Activated T-cell treated with anti-CD3 and anti-CD28 coated beads for 24 hours (primary cell): Measurements from ENCODE around the gene ADGRB3.

Experiments
- DNase-seq: peaks from one replicate; pipeline ENCODE4 v3.0.0-alpha.2; 2020; ENCODE audit warnings: low read depth

The ADGRB3 gene

DNA sequence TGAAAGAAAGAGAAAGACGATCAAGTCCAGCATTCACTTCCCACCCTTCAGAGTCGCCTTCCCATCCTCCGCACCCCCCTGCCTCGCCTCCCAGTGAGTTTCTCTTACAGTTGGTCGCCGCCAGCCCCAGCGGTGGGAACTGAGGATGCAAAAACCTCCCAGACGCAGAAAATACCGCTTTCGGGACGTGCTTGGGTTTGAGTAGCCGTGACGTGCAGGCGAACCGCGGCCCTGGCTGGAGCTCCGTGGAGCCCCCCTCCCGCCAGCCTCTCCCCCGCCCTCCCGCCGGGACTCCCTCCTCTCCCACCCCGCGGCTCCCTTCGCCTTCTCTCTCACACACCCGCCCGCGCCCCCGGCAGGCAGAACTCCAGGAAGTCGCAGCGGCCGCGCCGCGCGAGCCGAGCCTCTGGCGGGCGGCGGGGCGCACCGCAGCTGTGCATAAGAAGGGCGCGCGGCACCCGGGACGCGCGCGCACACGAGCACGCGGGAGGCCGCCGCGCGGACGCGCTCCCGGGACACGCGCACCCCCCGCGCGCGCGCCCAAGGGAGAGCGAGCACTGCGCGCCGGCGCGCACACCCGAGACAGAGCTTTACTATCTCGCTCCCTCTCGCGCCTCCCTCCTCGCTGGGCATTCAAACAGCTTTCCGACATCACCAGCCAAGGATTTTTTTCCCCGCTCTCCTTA, at the start of gene ADGRB3:
ADGRB3 (plus strand) TSS at position 557 of the 686 bp plus-strand sequence. CDS start 3,394 bp downstream, outside the sequence.
- peak; percentile 5 for DNase-seq

DNA sequence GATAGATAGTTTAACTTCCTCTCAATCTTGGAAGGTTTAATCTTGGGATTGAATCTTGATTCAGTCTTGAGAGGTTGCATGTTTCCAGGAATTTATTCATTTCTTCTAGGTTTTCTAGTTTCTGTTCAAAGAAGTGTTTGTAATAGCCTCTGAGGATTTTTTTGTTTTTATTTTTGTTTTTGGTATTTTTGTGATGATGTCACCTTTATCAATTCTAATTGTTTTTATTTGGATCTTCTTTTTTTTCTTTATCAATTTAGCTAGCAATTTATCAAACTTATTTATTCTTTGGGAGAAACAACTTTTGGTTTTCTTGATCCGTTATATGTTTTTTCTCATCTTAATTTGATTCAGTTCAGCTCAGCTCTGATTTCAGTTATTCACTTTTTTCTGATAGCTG, 41.5 kb upstream of the ADGRB3 start:
- no peak for DNase-seq

- no peak for DNase-seq
Measured at GRCh38 chr6:68597642-68598041, 37.4 kb upstream of the ADGRB3 start.

- no peak for DNase-seq
Measured at GRCh38 chr6:68615938-68616337, 19.1 kb upstream of the ADGRB3 start.

GRCh38 chr6:68625998-68626397, 9.1 kb upstream of the ADGRB3 start:
- no peak for DNase-seq

DNA sequence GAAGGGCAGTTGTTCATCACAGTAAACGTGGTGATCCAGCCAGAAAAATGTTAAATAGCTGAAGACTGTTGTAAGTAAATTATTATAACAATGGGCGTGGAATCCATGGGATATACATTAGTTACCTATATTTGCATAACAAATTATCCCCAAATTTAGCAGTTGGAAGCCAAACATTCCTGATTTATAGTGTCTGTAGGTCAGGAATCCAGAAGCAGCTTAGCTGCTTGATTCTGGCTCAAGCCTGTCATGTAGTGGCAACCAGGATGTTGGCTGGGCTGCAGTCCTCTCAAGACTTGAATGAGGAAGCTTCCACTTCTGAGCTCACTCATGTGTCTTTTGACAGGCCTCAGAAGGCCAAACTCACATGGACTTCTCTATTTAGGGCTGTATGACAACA, 6.9 kb upstream of the ADGRB3 start:
- DNase-seq = no peak

DNA sequence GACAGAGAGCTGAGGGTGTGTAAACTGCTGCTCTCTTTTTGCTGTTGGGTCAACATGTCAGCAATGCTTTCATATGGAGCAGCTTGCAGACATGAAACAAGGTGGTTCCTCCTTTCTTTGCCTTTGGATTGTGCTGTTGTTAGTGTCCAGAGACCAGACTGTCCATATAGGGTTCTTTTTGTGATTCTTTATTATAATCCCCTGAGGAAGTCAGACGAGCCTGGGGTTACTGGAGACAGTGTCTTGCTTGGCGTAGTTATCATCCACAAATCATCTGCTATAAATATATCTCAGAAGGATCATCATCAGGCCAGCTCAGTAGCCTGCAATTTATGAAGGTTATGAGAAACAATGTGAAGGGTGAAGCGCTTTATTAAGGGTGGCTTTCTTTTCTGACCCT, 2.3 kb upstream of the ADGRB3 start:
- DNase-seq = no peak

GRCh38 chr6:68633281-68633971, 1.7 kb upstream of the ADGRB3 start:
- no peak for DNase-seq

DNA sequence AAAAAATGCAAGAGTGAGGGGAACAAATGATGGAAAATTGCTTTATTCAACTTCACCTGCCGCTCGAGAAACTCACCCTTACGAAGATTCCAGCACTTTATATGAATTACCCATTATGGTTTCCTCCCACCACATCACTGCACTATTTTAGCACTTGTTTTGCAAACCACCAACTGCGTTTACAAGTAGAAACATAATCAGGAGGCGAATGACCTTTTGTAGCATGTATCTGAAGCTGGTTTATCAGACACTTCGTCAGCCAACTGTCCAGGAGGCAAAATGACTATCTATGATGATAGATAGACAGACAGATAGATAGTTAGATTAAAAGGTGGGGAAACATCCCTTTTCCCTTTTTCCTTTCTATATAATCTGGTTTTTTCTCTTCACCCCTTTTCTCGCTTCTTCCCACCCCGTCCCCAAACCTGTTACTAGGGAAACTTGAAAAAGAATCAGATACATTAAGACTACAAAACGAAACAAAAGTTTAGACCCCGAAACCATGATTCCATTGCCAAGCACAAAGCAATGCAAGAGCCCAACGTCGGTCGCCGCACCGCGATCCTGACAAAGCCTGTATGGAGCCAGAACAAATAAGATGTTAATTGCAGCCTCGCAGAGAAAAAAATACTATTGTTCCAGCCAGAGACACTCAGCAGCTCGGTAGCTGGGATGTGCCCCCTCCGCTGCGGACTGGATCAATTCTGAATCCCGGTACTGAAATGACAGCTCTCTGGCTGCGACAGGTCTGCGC, 933 bp upstream of the ADGRB3 start:
- no peak for DNase-seq

DNA sequence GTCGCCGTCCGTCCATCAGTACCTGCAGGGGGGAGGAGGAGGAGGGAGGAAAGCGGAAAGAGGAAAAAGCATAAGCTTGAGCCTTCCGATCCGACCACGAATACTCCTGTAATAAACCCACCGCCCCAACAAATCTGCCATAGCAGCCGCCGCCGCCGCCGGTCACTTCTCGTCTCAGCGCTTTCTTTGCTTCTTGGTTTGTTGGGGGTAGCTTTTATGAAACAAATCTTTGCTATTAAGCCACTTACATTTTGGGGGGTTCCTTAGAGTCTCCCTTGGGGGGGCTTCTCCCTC, 277 bp downstream of the ADGRB3 start:
- no peak for DNase-seq

DNA sequence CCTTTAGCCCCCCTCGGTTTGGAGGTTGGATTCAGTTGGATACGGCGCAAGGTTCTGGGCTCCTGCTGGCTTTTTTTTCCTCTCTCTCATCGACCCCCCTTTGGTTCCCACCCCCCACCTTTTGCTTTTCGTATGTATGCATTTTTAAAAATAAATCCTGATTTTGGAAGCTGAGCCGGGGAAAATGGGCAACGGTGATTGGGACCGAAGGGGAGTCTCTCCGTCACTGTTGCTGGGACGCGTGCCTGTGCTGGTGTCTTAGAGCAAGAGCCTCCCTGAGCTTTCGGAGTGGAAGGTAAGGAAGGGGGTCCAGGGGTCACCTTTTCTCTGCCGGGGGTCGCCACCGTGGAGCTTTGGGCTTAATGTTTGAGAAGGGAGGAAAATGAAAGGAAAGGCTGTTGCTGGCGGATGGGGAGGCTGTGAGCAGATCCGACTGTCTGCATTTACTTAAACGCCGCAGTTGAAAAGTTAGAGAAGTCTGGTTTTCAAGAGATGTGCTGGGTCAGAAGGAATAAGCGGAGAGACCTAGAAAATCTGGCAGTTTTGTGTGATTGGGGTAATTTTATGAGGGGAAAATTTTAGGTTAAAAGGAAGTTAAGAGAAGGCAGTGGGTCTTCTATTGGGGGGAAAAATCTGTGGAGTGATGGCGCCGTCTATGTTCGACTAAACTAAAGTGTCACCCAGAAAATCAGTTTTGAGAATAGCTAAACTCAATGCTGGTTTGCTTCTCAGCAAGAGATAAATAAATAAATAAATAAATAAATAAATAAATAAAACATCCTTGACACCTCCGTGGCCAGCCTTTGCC, 828 bp downstream of the ADGRB3 start:
- no peak for DNase-seq

DNA sequence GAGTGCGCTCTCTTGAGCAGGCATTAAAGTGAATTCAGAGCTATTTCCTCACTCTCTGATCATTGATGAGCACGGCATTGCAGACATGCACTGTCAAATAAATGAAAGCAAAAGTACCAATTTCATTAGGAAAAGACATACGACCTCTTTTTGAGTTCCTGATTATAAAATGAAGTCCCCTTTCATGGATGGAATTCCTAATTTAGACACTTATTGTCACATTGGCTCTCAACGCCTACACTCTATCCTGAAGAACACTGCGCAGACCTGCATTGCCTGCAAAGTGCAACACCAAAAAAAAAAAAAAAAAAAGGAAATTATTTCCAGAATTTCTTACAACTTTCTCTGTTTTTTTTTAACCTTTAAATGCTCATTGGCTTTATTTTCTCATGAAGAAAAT, 1.6 kb downstream of the ADGRB3 start:
- DNase-seq = no peak

DNA sequence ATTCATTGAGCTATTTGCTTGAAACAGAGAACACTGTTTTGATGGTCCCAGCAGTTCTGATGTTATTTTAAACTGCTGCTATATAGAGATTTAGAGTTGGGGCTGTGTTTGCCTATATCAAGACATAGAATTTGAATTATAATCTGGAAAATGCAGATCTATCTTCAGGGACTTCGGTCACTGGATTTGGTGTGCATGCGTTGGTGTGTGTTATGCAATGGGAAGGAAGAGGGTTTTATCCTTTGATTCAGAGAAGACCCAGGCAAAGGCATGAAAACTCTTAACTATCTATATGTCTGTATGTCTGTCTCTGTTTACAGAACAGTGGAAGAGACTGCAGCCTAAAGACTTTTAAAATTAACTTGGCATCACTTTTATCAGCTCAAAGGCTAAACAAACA, 2.0 kb downstream of the ADGRB3 start:
- no peak for DNase-seq

- no peak for DNase-seq
Measured at GRCh38 chr6:68637782-68638181, 2.7 kb downstream of the ADGRB3 start.

GRCh38 chr6:68638230-68638900, 3.3 kb downstream of the ADGRB3 start:
- no peak for DNase-seq

- no peak for DNase-seq
Measured at GRCh38 chr6:68639211-68639610, 4.1 kb downstream of the ADGRB3 start.

GRCh38 chr6:68639826-68640490, 4.9 kb downstream of the ADGRB3 start:
- DNase-seq = no peak

GRCh38 chr6:68640491-68640835, 5.4 kb downstream of the ADGRB3 start:
- DNase-seq = no peak

DNA sequence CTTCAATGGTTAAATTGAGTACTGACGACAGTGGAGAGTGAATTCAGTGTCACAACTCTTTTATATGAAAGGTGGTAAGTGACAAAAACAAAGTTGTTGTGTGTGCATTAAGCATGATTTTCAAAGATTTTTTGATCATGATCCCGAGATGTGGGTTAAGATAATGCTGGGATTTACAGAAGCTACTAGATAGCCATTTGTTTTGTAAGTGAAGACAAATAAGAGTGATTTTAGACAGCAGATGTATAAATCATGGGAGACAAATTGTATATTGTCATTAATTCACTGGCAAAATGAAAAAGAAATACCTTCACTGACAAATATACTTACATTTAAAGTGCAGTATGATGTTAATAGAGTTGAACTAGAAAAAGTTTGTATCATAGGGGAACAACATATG, 6.1 kb downstream of the ADGRB3 start:
- no peak for DNase-seq

GRCh38 chr6:68642081-68642480, 7.0 kb downstream of the ADGRB3 start:
- DNase-seq = no peak

- DNase-seq = no peak
Measured at GRCh38 chr6:68642977-68643376, 7.9 kb downstream of the ADGRB3 start.

DNA sequence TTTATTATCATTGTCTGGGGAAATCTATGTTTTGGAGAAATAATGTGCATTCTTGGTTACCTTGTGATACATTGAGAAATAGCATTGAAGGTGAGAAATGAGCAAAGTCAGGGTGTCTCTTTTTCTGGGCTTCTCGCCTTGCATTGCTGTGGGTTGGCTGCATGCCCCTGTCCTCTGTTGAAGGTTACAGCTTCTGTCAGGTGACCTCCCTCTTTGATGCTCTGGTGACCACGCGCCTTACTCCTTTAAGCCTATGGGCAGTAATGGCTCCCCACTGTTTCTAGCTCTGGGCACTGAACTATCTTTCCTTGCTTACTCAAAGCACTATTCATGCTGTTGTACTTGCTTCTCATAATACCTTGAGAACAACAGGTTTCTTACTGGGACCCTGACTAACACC, 14.6 kb downstream of the ADGRB3 start:
- no peak for DNase-seq
